PFSK-1 (cell line): ENCODE data around the gene TRIP4.

Source experiments
- FOXP2 ChIP-seq: optimal IDR thresholded peaks from 2 replicates; pipeline ENCODE3; 2011; ENCODE audit warnings: borderline replicate concordance, control low read depth, inconsistent platforms; ENCODE audit not compliant: insufficient read depth; ENCODE audit errors: extremely low read length, extremely low read depth
- POLR2AphosphoS5 ChIP-seq: IDR thresholded peaks from 2 replicates; pipeline ENCODE4 v1.6.1; 2012; ENCODE audit warnings: low read depth, mild to moderate bottlenecking, control low read depth, low read length, moderate library complexity
- REST ChIP-seq, 2 experiments: IDR thresholded peaks; 2 replicates each; pipeline versions ENCODE4 v1.6.1 to v1.8.0; 2011 to 2012; ENCODE audit warnings: low read depth in 2 of 2, low read length in 2 of 2, control low read depth in 1 of 2, inconsistent platforms in 1 of 2, mild to moderate bottlenecking in 1 of 2, moderate library complexity in 1 of 2; ENCODE audit not compliant: insufficient read depth in 1 of 2
- SIN3A ChIP-seq: IDR thresholded peaks from 2 replicates; pipeline ENCODE4 v1.6.1; 2012; ENCODE audit warnings: mild to moderate bottlenecking, low read length, moderate library complexity, borderline replicate concordance; ENCODE audit not compliant: insufficient read depth
- TAF1 ChIP-seq: IDR thresholded peaks from 2 replicates; pipeline ENCODE4 v1.6.1; 2012; ENCODE audit warnings: low read length, control low read depth, borderline replicate concordance; ENCODE audit not compliant: insufficient read depth

The TRIP4 gene

GRCh38 chr15:64502151-64502550 lies 114.5 kb downstream of the TRIP4 start:
- no peak for TF ChIP-seq FOXP2
- TF ChIP-seq SIN3A, result no peak
- no peak for TF ChIP-seq REST (IDR thresholded peaks at IDR 0.05; ENCODE audit: insufficient read depth in 1 of 2, low read depth in 2 of 2, low read length in 2 of 2)
- no peak for TF ChIP-seq TAF1
- TF ChIP-seq POLR2AphosphoS5, result no peak

GRCh38 chr15:64502551-64502950 lies 114.9 kb downstream of the TRIP4 start:
- TF ChIP-seq TAF1 (no peak), REST (IDR thresholded peaks at IDR 0.05; ENCODE audit: insufficient read depth in 1 of 2, low read depth in 2 of 2, low read length in 2 of 2) (no peak), SIN3A (no peak), FOXP2 (no peak), POLR2AphosphoS5 (no peak)

- TF ChIP-seq FOXP2 (peak; percentile 64), TAF1 (no peak), SIN3A (peak; percentile 92; the same call in 1 of the 2 replicates), REST (IDR thresholded peaks at IDR 0.05; ENCODE audit: insufficient read depth in 1 of 2, low read depth in 2 of 2, low read length in 2 of 2) (no peak), POLR2AphosphoS5 (no peak)
Measured at GRCh38 chr15:64503197-64503596, 115.6 kb downstream of the TRIP4 start.

- TF ChIP-seq SIN3A (no peak), FOXP2 (no peak), TAF1 (no peak), POLR2AphosphoS5 (no peak), REST (IDR thresholded peaks at IDR 0.05; ENCODE audit: insufficient read depth in 1 of 2, low read depth in 2 of 2, low read length in 2 of 2) (no peak)
Measured at GRCh38 chr15:64503640-64504039, 116.0 kb downstream of the TRIP4 start.
